ENCODE results near the gene EHBP1. TPM values are rescaled to one million over a fixed set of nuclear protein-coding genes. Genes with fewer than 3 reads are reported as not detected.

The EHBP1 gene
- polyA plus RNA-seq, 1 of the 3 experiments (the other 2 are of a cell fraction): 62.7 TPM

GRCh38 chr2:62933398-62933917 lies 227.9 kb downstream of the EHBP1 start:
- TF ChIP-seq USF1 (IDR thresholded peaks at IDR 0.05; ENCODE audit: borderline replicate concordance, low read depth): no peak
- TF ChIP-seq RAD21 (IDR thresholded peaks at IDR 0.05; ENCODE audit: low read length): no peak
- TF ChIP-seq CTCF (IDR thresholded peaks at IDR 0.05): no peak
- no peak for TF ChIP-seq USF2 (IDR thresholded peaks at IDR 0.05; ENCODE audit: borderline replicate concordance, low read depth, low read length)
- no peak for TF ChIP-seq EZH2phosphoT487 (IDR thresholded peaks at IDR 0.05; ENCODE audit: borderline replicate concordance, low read depth)
- no peak for TF ChIP-seq TAF1 (IDR thresholded peaks at IDR 0.05; ENCODE audit: borderline replicate concordance, low read depth, low read length)
- TF ChIP-seq REST (IDR thresholded peaks at IDR 0.05; ENCODE audit: low read depth, low read length): no peak
- no peak for TF ChIP-seq RCOR1 (IDR thresholded peaks at IDR 0.05; ENCODE audit: low read length)
- no peak for TF ChIP-seq ZBTB33 (IDR thresholded peaks at IDR 0.05; ENCODE audit: borderline replicate concordance, low read depth)
- TF ChIP-seq MAX (IDR thresholded peaks at IDR 0.05; ENCODE audit: low read depth): no peak
- no peak for TF ChIP-seq TCF12 (IDR thresholded peaks at IDR 0.05)
- no peak for TF ChIP-seq PBX3 (IDR thresholded peaks at IDR 0.05)
- no peak for TF ChIP-seq CHD2 (IDR thresholded peaks at IDR 0.05; ENCODE audit: low read length, partially characterized antibody)
- no peak for TF ChIP-seq IRF3 (IDR thresholded peaks at IDR 0.05; ENCODE audit: low read depth, low read length)
- no peak for TF ChIP-seq EP300 (IDR thresholded peaks at IDR 0.05; ENCODE audit: borderline replicate concordance in 1 of 2, low read depth in 1 of 2, low read length in 1 of 2)
- TF ChIP-seq JUND (IDR thresholded peaks at IDR 0.05): no peak
- no peak for TF ChIP-seq SIN3A (IDR thresholded peaks at IDR 0.05; ENCODE audit: borderline replicate concordance, low read depth, low read length)
- Histone ChIP-seq H3K4me1 (ENCODE audit: control insufficient read depth in 1 of 2, insufficient read depth in 2 of 2, low read depth in 1 of 2, low read length in 1 of 2) (no peaks in the 10 kb centered on the region; a peak in 1 of 4 replicates), H2AFZ (ENCODE audit: low read depth) (no peak overlapping the region), H3K9me2 (no peaks in the 10 kb centered on the region), H3K27ac (ENCODE audit: low read depth in 2 of 2, low read length in 1 of 2) (no peak overlapping the region), H3K4me3 (ENCODE audit: low read depth in 2 of 2, low read length in 1 of 2) (no peak overlapping the region), H3F3A (replicated peaks; ENCODE audit: insufficient read depth) (no peaks in the 10 kb centered on the region), H3K36me3 (replicated peaks in 1 of 2; ENCODE audit: control insufficient read depth in 1 of 2, insufficient read depth in 2 of 2, low read length in 1 of 2) (peaks cover 0 to 3% of the 10 kb centered on the region in 2 experiments), H3K79me2 (ENCODE audit: insufficient read depth) (no peaks in the 10 kb centered on the region), H3K4me2 (no peak overlapping the region), H3K9ac (no peak overlapping the region), H3K9me3 (no peaks in the 10 kb centered on the region), H4K20me1 (ENCODE audit: insufficient read depth) (no peaks in the 10 kb centered on the region), H3K27me3 (ENCODE audit: insufficient read depth) (no peaks in the 10 kb centered on the region)
- DNase-seq: no peak
- CTCF ChIA-PET: interaction anchor here (0.6 kb wide), 1 partner anchor 41 kb away, joined by 3 read pairs; no protein-coding TSS in a partner anchor
- POLR2A ChIA-PET: no interaction called here
- 78% methylated on average over 2 of the region's 2 CpGs for WGBS (ENCODE audit: low lambda C conversion rate)
